CD4-positive, alpha-beta T cell (primary cell): ENCODE results near the gene EPOP. TPM values are rescaled to one million over a fixed set of nuclear protein-coding genes. Genes with fewer than 3 reads are reported as not detected.

Experiments used
- ATAC-seq: fragments of 200-7000 bp; cut with Tn5 transposase; one replicate; pipeline ENCODE4 v1.10.0; 2022; ENCODE audit warnings: mild to moderate bottlenecking; ENCODE audit not compliant: poor library complexity
- CTCF ChIA-PET: fragments of 350-600 bp; sonication (Branson Sonifier 250); formaldehyde crosslinking; loops from one replicate; lab custom pipeline; 2021; ENCODE audit warnings: antibody characterized with exemption, inconsistent platforms; lab: Charles Lee
- POLR2A ChIA-PET: fragments of 350-600 bp; sonication (Branson Sonifier 250); formaldehyde crosslinking; loops from one replicate; lab custom pipeline; 2021; ENCODE audit warnings: antibody characterized with exemption, inconsistent platforms; lab: Charles Lee
- DNase-seq, 14 experiments: peaks; one replicate each; pipeline ENCODE4 v3.0.0-alpha.2; 2013 to 2020; ENCODE audit warnings: mixed read lengths in 2 of 14
- H3K27ac ChIP-seq, 2 donors: one replicate each; pipeline versions ENCODE4 v1.5.1 to v1.7.0; 2013; ENCODE audit warnings: low read length in 2 of 2, low read depth in 1 of 2, mild to moderate bottlenecking in 1 of 2
- H3K27me3 ChIP-seq, 2 experiments: 1 replicate in 1 of 2; 2 replicates in 1 of 2; pipeline versions ENCODE4 v1.6.1 to v1.7.0; 2013; ENCODE audit warnings: low read length in 2 of 2, control low read depth in 1 of 2, mild to moderate bottlenecking in 1 of 2, moderate library complexity in 1 of 2; ENCODE audit not compliant: insufficient read depth in 2 of 2, control insufficient read depth in 1 of 2
- H3K36me3 ChIP-seq: one replicate; pipeline ENCODE4 v1.6.1; 2013; ENCODE audit warnings: low read length, control low read depth; ENCODE audit not compliant: insufficient read depth
- H3K4me1 ChIP-seq: one replicate; pipeline ENCODE4 v1.6.1; 2013; ENCODE audit warnings: low read length, control low read depth; ENCODE audit not compliant: insufficient read depth
- H3K4me3 ChIP-seq: one replicate; pipeline ENCODE4 v1.5.1; 2013; ENCODE audit warnings: mild to moderate bottlenecking, low read length, moderate library complexity
- H3K9me3 ChIP-seq, 2 experiments: 1 replicate in 1 of 2; 2 replicates in 1 of 2; pipeline versions ENCODE4 v1.6.1 to v1.7.0; 2013; ENCODE audit warnings: low read length in 2 of 2, mild to moderate bottlenecking in 2 of 2, control low read depth in 1 of 2, moderate library complexity in 1 of 2; ENCODE audit not compliant: control insufficient read depth in 1 of 2, insufficient read depth in 1 of 2
- H3K27ac Mint-ChIP-seq: one replicate; pipeline ENCODE4 v1.8.0; 2020; ENCODE audit warnings: mixed read lengths
- H3K27me3 Mint-ChIP-seq: one replicate; pipeline ENCODE4 v1.8.0; 2021; ENCODE audit warnings: mixed read lengths
- H3K36me3 Mint-ChIP-seq: one replicate; pipeline ENCODE4 v1.8.0; 2021; ENCODE audit warnings: low read depth, mixed read lengths
- H3K4me1 Mint-ChIP-seq: one replicate; pipeline ENCODE4 v1.8.0; 2021; ENCODE audit warnings: low read depth, mixed read lengths
- H3K4me3 Mint-ChIP-seq: one replicate; pipeline ENCODE4 v1.8.0; 2020; ENCODE audit warnings: mild to moderate bottlenecking, mixed read lengths
- H3K9me3 Mint-ChIP-seq: one replicate; pipeline ENCODE4 v1.8.0; 2020; ENCODE audit warnings: mixed read lengths
- CTCF ChIP-seq: fragments of 200-600 bp; IDR thresholded peaks from one replicate; pipeline ENCODE4 v1.8.0; 2022; ENCODE audit warnings: antibody characterized with exemption, mild to moderate bottlenecking
- intact Hi-C, 2 experiments: fragments of 100-400 bp; cut with DNase I in 1 of 2; cut with micrococcal nuclease in 1 of 2; formaldehyde crosslinking; loops; one replicate each; pipeline versions ENCODE4 v1.15.1 to v1.9.0; 2023 to 2025; cut with DNase I, micrococcal nuclease
- total RNA-seq, 174 experiments: library from RNA in 2 of 174; stranded (reverse) in 2 of 174; gene quantifications; one replicate each; pipeline ENCODE4 v1.2.3 and lab custom pipeline; 2021 to 2026

Gene EPOP
- total RNA-seq, 2 experiments from 2014 or later = 0.16 to 0.34 TPM

- H3K36me3 Mint-ChIP-seq = peaks cover 43% of the 10 kb centered on the region
- ChIA-PET CTCF (interaction anchor here (0.6 to 2.3 kb wide), 4 partner anchors 25 to 33 kb away, joined by 3 to 11 read pairs (median 4); no protein-coding TSS in a partner anchor), POLR2A (interaction anchor here (0.7 to 7.0 kb wide), 19 partner anchors 9 to 167 kb away, joined by 3 to 180 read pairs (median 4); partner anchors contain the start of genes CISD3, EPOP, LASP1 and PSMB3)
- H3K36me3 ChIP-seq = no peaks in the 10 kb centered on the region
- H3K27ac Mint-ChIP-seq = peak overlapping the region; percentile 88
- H3K27me3 Mint-ChIP-seq = no peaks in the 10 kb centered on the region
- intact Hi-C loops = loop anchor here (1.0 to 2.0 kb wide), 2 partner anchors 26 to 27 kb away; no protein-coding TSS in a partner anchor
- peak overlapping the region; percentile 73 for H3K4me3 ChIP-seq
- no peaks in the 10 kb centered on the region for H3K9me3 Mint-ChIP-seq
- H3K4me3 Mint-ChIP-seq = peak overlapping the region; percentile 95
- H3K9me3 ChIP-seq = no peaks in the 10 kb centered on the region
- H3K4me1 Mint-ChIP-seq = peaks cover 50% of the 10 kb centered on the region
- peak; percentile 33 for ATAC-seq
- peak overlapping the region; percentile 94 to 97 for H3K27ac ChIP-seq
- no peak for TF ChIP-seq CTCF
- H3K4me1 ChIP-seq = peaks cover 61% of the 10 kb centered on the region
- H3K27me3 ChIP-seq = no peaks in the 10 kb centered on the region
- peak; percentile 62 to 92 (median 76) for DNase-seq
These were observed 27.6 kb upstream of the EPOP start for GRCh38 chr17:38702166-38702915.

GRCh38 chr17:38701504-38702165 is 26.9 kb upstream of the EPOP start:
- peak overlapping the region; percentile 73 for H3K4me3 ChIP-seq
- no peaks in the 10 kb centered on the region for H3K27me3 Mint-ChIP-seq
- CTCF ChIA-PET = interaction anchor here (0.6 to 2.3 kb wide), 5 partner anchors 24 to 150 kb away, joined by 3 to 11 read pairs (median 3); no protein-coding TSS in a partner anchor
- H3K27ac Mint-ChIP-seq = peak overlapping the region; percentile 88
- peaks cover 36% of the 10 kb centered on the region for H3K36me3 Mint-ChIP-seq
- POLR2A ChIA-PET = interaction anchor here (0.8 to 7.0 kb wide), 17 partner anchors 9 to 168 kb away, joined by 3 to 180 read pairs (median 4); partner anchors contain the start of genes CISD3, EPOP, LASP1 and PSMB3
- intact Hi-C loops = loop anchor here (1.0 to 2.0 kb wide), 3 partner anchors 25 to 27 kb away; no protein-coding TSS in a partner anchor
- peak overlapping the region; percentile 94 to 97 for H3K27ac ChIP-seq
- peaks cover 50% of the 10 kb centered on the region for H3K4me1 Mint-ChIP-seq
- no peaks in the 10 kb centered on the region for H3K36me3 ChIP-seq
- no peak for TF ChIP-seq CTCF
- no peaks in the 10 kb centered on the region for H3K9me3 Mint-ChIP-seq
- H3K9me3 ChIP-seq = no peaks in the 10 kb centered on the region
- H3K4me1 ChIP-seq = peaks cover 61% of the 10 kb centered on the region
- ATAC-seq (peak; percentile 31), DNase-seq (peak; percentile 31 to 94 (median 55))
- H3K4me3 Mint-ChIP-seq = peak overlapping the region; percentile 85
- no peaks in the 10 kb centered on the region for H3K27me3 ChIP-seq

GRCh38 chr17:38698760-38699159 is 24.0 kb upstream of the EPOP start:
- no peaks in the 10 kb centered on the region for H3K9me3 ChIP-seq
- no peaks in the 10 kb centered on the region for H3K27me3 ChIP-seq
- DNase-seq = no peak
- no peak overlapping the region for H3K4me3 Mint-ChIP-seq
- peaks cover 51% of the 10 kb centered on the region for H3K4me1 ChIP-seq
- no peak for ATAC-seq
- TF ChIP-seq CTCF = no peak
- no peaks in the 10 kb centered on the region for H3K9me3 Mint-ChIP-seq
- no peaks in the 10 kb centered on the region for H3K36me3 ChIP-seq
- CTCF ChIA-PET = no interaction called here
- H3K27ac Mint-ChIP-seq = no peak overlapping the region
- H3K4me3 ChIP-seq = no peak overlapping the region
- intact Hi-C loops = loop anchor here in 1 of 2 experiments (5.0 kb wide), 1 partner anchor 34 kb away; the partner anchor contains the start of gene CISD3
- H3K36me3 Mint-ChIP-seq = peaks cover 17% of the 10 kb centered on the region
- no peaks in the 10 kb centered on the region for H3K27me3 Mint-ChIP-seq
- POLR2A ChIA-PET = interaction anchor here (1.3 kb wide), 1 partner anchor 32 kb away, joined by 3 read pairs; the partner anchor contains the start of gene CISD3
- H3K27ac ChIP-seq = no peak overlapping the region
- peaks cover 40% of the 10 kb centered on the region for H3K4me1 Mint-ChIP-seq
